ENCODE results near the gene MAP7D1. TPM values are rescaled to one million over a fixed set of nuclear protein-coding genes. Genes with fewer than 3 reads are reported as not detected.

MAP7D1 gene
- total and polyA plus RNA-seq, 2 of the 13 experiments (the other 11 are each of a cell fraction or from before 2014, with no cell fraction given) = 5.6 to 7.2 TPM

DNA sequence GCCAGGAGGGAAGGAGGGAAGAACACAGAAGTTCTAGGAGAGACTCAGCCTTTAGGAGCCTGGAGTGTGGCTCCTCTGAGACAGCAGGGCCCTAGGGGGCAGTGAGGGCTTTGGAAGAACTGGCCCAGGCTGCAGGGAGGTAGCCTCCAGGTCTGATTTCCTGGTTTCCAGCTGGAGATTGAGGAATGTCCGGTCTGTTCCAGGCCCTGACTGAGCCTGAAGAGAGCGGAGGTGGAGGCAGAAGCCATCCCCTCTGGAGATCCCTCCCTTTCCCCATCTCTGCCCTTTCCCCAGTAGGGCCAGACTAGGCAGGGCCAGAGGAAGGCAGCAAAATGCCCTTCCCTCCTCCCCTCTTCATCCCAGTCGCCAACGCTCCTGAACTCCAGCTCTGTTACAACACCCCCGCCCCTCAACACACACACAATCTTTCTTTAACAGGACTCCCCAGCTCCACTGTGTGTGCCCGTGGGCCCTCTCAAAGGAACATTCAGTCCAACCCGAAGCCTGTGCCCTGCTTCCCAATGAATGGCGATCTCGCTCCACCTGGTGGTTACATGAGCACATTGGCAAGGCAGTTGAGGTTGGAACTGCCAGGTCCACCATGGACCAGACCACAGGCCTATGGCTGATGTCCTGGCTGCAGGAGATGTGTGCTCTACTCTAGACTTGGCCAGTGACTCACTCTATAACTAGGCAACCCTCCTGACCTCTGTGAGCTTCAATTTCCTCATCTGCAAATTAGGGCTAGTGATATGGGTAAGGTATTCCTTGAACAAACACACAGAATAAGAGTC lies 32.0 kb downstream of the MAP7D1 start (continued):
- TF ChIP-seq ZNF282 (IDR thresholded peaks at IDR 0.05; ENCODE audit: partially characterized antibody) = no peak
- TF ChIP-seq KLF11 (CRISPR knock-in tag; IDR thresholded peaks at IDR 0.05) = no peak; the same call in 1 of the 2 replicates
- no peak for TF ChIP-seq PITX1 (CRISPR knock-in tag; IDR thresholded peaks at IDR 0.05)
- TF ChIP-seq, protein P1, sequence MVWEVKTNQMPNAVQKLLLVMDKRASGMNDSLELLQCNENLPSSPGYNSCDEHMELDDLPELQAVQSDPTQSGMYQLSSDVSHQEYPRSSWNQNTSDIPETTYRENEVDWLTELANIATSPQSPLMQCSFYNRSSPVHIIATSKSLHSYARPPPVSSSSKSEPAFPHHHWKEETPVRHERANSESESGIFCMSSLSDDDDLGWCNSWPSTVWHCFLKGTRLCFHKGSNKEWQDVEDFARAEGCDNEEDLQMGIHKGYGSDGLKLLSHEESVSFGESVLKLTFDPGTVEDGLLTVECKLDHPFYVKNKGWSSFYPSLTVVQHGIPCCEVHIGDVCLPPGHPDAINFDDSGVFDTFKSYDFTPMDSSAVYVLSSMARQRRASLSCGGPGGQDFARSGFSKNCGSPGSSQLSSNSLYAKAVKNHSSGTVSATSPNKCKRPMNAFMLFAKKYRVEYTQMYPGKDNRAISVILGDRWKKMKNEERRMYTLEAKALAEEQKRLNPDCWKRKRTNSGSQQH (CRISPR knock-in tag; IDR thresholded peaks at IDR 0.05; ENCODE audit: low read depth) = peak; percentile 72
- TF ChIP-seq, protein P2, sequence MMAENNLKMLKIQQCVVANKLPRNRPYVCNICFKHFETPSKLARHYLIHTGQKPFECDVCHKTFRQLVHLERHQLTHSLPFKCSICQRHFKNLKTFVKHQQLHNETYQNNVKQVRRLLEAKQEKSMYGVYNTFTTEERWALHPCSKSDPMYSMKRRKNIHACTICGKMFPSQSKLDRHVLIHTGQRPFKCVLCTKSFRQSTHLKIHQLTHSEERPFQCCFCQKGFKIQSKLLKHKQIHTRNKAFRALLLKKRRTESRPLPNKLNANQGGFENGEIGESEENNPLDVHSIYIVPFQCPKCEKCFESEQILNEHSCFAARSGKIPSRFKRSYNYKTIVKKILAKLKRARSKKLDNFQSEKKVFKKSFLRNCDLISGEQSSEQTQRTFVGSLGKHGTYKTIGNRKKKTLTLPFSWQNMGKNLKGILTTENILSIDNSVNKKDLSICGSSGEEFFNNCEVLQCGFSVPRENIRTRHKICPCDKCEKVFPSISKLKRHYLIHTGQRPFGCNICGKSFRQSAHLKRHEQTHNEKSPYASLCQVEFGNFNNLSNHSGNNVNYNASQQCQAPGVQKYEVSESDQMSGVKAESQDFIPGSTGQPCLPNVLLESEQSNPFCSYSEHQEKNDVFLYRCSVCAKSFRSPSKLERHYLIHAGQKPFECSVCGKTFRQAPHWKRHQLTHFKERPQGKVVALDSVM (CRISPR knock-in tag; IDR thresholded peaks at IDR 0.05) = peak; percentile 48
- TF ChIP-seq FOSL2 (CRISPR knock-in tag; IDR thresholded peaks at IDR 0.05) = peak; percentile 52; the same call in 1 of the 2 replicates
- TF ChIP-seq ZNF274 (CRISPR knock-in tag; IDR thresholded peaks at IDR 0.05) = no peak
- TF ChIP-seq KLF15 (CRISPR knock-in tag; IDR thresholded peaks at IDR 0.05; ENCODE audit: borderline replicate concordance) = no peak
- no peak for TF ChIP-seq U2AF1 (optimal IDR thresholded peaks at IDR 0.05; ENCODE audit: low read depth, low read length)
- TF ChIP-seq ZNF749 (CRISPR knock-in tag; IDR thresholded peaks at IDR 0.05; ENCODE audit: borderline replicate concordance) = no peak
- 0 out of 2 replicates have a peak, but pooled peaks have one; percentile 7 for TF ChIP-seq ZNF747 (CRISPR knock-in tag; IDR thresholded peaks at IDR 0.05; ENCODE audit: borderline replicate concordance)
- TF ChIP-seq, protein P3, sequence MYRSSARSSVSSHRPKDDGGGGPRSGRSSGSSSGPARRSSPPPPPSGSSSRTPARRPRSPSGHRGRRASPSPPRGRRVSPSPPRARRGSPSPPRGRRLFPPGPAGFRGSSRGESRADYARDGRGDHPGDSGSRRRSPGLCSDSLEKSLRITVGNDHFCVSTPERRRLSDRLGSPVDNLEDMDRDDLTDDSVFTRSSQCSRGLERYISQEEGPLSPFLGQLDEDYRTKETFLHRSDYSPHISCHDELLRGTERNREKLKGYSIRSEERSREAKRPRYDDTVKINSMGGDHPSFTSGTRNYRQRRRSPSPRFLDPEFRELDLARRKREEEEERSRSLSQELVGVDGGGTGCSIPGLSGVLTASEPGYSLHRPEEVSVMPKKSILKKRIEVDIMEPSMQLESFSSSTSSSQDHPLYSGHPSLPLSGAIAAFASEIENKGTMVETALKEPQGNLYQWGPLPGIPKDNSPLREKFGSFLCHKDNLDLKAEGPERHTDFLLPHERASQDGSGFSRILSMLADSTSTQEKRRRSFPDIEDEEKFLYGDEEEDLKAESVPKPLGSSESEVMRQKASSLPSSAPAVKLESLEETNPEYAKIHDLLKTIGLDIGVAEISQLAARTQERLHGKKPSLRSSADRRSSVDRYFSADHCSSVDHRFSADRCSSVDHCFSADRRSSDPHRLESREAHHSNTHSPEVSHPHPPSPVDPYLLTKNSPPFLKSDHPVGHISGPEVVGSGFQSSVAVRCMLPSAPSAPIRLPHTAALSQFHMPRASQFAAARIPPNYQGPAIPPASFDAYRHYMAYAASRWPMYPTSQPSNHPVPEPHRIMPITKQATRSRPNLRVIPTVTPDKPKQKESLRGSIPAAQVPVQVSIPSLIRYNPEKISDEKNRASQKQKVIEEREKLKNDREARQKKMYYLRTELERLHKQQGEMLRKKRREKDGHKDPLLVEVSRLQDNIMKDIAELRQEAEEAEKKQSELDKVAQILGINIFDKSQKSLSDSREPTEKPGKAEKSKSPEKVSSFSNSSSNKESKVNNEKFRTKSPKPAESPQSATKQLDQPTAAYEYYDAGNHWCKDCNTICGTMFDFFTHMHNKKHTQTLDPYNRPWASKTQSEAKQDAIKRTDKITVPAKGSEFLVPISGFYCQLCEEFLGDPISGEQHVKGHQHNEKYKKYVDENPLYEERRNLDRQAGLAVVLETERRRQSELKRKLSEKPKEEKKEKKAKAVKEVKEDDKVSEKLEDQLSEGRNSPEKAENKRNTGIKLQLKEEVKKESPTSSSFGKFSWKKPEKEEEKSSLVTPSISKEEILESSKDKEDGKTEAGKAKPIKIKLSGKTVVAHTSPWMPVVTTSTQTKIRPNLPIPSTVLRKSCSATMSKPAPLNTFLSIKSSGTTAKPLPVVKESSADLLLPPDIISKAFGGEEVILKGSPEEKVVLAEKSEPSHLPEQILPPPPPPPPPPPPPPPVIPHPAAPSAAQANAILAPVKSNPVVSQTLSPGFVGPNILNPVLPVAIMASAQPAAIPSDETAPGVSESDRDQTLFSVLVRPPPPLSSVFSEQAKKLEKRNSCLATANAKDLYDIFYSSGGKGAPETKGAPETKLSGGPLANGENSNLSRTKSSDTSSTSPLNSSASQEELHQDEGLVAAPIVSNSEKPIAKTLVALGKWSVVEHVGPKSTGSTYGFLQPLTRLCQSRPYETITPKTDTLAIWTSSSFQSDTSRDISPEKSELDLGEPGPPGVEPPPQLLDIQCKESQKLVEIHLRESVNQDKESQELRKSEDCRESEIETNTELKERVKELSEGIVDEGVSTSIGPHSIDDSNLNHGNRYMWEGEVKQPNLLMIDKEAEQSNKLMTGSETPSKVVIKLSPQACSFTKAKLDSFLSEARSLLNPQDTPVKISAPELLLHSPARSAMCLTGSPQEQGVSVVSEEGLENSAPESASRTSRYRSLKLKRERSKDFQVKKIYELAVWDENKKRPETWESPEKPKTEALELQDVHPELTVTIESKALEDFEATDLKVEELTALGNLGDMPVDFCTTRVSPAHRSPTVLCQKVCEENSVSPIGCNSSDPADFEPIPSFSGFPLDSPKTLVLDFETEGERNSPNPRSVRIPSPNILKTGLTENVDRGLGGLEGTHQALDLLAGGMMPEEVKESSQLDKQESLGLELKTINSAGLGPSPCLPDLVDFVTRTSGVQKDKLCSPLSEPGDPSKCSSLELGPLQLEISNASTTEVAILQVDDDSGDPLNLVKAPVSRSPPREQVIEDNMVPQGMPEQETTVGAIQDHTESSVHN (CRISPR knock-in tag; IDR thresholded peaks at IDR 0.05) = peak; percentile 73; the same call in 1 of the 2 replicates
- TF ChIP-seq, protein P4, sequence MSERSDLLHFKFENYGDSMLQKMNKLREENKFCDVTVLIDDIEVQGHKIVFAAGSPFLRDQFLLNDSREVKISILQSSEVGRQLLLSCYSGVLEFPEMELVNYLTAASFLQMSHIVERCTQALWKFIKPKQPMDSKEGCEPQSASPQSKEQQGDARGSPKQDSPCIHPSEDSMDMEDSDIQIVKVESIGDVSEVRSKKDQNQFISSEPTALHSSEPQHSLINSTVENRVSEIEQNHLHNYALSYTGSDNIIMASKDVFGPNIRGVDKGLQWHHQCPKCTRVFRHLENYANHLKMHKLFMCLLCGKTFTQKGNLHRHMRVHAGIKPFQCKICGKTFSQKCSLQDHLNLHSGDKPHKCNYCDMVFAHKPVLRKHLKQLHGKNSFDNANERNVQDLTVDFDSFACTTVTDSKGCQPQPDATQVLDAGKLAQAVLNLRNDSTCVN (CRISPR knock-in tag; IDR thresholded peaks at IDR 0.05; ENCODE audit: borderline replicate concordance) = 0 out of 2 replicates have a peak, but pooled peaks have one; percentile 47
